Ishikawa (cell line): ENCODE measurements around the gene GDPD4.

Experiments used
- EP300 ChIP-seq: IDR thresholded peaks from 2 replicates; pipeline ENCODE4 v1.6.1; 2012; ENCODE audit warnings: borderline replicate concordance
- ZBTB7A ChIP-seq: IDR thresholded peaks from 2 replicates; pipeline ENCODE4 v1.6.1; 2012; ENCODE audit warnings: low read depth
- TF ChIP-seq, protein P1 (sequence below): IDR thresholded peaks from 2 replicates; pipeline ENCODE4 v1.6.1; 2012

DNA sequence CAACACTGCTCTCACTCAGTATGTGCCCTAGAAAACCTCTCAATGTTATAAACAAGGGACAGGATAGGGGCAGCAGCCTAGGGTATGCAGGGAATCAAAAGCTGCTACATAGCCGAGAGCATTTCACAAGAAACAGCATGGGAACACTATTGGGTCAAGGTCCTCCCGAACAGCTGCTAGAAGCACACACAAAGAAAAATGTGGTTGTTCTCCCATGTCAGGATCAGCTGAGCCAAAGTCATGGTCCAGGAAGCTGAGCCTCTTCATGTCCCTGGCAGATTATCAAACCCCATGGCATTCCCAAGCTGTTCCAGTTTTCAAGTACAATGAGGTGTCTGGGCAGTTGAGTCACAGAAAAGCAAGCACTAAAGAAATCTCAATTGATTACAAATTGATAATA lies 21.0 kb upstream of the GDPD4 start:
- TF ChIP-seq, protein P1, sequence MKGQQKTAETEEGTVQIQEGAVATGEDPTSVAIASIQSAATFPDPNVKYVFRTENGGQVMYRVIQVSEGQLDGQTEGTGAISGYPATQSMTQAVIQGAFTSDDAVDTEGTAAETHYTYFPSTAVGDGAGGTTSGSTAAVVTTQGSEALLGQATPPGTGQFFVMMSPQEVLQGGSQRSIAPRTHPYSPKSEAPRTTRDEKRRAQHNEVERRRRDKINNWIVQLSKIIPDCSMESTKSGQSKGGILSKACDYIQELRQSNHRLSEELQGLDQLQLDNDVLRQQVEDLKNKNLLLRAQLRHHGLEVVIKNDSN = no peak
- TF ChIP-seq ZBTB7A (no peak), EP300 (no peak)
